Stimulated activated CD8-positive, alpha-beta memory T cell treated with anti-CD3 and anti-CD28 coated beads, Interleukin-15, amount 100 ng/mL, for 1 hour (primary cell): ENCODE results near the gene CLMP.
"Not testable (repeated sequence)": the region's sequence is repeated elsewhere in the genome, so short reads cannot be mapped to it uniquely, and the experiment has no call there.

ENCODE experiments used
- DNase-seq: peaks from one replicate; pipeline ENCODE4 v3.0.0-alpha.2; 2020; ENCODE audit warnings: low read depth

The CLMP gene

DNA sequence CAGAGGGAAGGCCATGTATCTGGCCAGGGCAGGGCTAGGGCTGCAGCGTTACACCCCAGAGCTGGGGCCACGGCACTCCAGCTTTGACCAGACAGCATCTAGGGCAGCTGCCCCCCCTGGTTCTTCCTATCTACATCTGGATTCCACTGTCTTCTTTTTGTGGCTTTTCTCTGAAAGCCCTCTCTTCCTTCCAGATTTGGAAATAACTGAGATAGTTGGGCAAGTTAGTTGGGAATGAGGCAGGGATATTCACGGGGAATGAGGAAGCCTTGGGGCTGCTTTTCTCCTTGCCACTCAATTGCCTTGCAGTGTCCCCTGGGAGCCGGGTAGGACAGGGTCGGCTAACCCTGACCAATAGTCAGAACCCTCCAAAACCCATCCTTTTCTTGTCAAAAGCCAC, 26.8 kb downstream of the CLMP start:
- no peak for DNase-seq

DNA sequence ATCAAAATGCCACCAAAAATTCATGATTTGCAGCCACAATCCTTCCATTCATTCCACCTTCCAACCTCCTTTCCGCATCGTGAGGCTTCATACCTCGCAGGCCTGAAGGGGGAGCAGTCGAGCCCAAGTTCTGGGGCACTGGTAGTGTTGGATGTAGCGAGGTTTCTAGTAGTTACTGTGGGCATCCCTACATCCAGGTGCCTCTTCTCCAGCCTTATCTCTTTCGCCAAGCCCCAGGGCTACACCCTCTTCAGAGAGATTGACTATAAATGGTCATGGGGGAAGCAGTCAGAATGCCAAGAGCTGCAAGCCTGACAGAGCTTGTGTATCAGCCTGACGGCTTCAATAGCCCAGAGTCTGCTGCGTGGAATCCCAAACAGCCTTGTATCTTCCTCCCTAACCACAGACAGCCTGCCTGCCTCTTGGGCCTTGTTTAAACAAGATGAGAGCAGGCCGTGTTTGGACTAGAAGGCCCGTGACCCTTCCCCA, 28.9 kb downstream of the CLMP start:
- no peak for DNase-seq

DNA sequence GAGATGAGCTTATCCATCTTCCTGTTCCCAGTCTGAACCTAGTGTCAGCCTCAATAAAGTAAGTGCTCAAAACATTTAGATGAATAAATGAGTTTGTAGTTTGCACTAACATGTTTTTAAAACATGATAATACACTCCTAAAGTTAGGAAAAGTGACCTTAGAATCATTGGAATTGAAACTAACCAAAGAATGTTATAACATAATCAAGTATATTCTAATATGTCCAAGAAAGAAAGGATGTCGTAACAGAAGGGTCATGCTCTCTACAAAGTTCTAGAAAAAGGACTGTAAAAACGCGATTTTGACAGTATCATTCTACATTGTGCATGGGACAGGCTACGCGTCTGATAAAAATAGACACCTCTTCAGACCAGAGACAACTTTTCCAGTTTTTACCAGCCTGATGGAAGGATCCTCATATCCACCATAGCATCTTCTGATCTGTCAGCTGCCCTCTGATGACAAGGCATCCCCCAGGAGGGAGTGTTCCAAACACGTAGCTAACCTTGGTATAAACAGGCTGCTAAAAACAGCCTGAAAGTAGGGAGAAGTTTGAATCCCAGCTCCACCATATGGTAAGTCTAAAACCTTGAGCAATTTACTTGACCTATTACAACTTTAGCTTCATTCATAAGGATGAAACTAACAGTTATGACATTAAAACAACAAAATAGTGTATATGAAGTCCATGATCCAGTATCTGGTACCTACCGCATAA, 30.2 kb downstream of the CLMP start:
- no peak for DNase-seq

DNA sequence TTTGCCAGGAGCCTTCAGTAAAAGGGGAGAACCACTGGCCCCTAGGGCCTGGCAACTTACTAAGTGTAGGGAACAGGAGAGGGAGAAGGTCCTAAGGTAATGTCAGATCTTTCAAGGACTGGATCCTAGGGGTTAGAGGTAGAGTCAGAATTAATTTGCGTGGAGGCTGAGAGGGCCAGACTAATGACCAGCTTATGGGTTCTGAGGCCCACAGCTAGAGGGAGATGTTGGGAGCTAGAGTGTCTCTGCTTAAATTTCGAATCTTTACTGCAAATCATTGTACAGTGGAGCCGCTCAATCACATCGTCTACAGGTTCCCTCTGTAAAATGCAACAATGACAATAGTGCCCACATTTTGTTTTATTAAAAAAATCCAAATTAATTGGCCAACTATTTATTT, 31.4 kb downstream of the CLMP start:
- DNase-seq = no peak

DNA sequence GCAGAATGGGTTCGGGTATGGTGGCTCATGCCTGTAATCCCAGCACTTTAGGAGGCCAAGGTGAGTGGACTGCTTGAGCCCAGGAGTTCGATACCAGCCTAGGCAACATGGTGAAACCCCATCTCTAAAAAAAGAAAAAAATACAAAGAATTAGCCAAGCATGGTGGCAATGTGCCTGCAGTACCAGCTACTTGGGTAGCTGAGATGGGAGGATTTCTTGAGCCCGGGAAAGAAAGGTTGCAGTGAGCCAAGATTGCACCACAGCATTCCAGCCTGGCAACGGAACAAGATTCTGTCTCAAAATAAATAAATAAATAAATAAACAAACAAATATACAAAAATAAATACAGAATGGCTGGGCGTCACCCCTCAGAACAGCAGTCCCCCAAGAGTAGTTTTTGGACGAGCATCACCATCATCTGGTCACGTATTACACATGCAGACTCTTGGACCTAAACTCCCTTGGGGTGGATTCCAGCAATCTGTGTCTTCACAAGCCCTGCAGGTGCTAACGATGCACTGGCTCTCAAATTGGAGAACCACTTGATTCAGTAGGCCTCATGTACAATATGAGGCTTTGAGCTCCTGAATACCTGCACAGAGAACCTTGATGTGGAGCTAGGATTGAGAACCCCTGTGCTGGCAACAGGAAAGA, 33.5 kb downstream of the CLMP start:
- DNase-seq = no peak

DNA sequence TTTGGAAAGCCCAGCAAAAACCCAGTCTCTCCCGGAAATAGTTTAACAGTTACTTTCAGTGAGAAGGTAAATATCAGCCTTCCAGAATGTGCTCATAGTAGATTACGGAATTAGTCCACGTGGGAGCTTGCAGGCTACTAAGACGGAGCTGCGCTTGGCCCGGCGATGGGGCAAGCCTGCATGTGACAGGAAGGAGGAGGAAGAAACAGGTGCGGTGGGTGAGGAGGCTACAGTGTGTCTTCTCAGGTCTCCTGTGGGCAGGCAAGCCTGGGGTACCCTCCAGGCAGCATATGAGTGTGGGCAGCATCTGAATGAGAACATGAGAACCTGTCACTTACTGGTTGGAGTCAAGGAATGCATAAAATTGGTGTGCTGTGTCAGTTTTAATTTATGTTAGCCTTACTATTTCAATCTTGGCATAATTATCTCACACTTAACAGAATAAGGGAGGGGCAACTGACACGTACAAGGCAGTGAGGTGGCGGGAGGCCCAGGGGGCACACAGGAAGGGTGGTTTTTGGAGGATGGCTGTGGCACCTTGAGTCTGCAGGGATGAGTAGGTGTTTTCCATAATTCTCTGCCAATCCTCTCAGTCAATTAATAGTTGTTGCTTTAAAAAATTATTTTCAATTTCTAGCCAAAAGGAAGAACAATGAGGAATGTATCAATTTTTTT, 35.7 kb downstream of the CLMP start:
- no peak for DNase-seq

DNA sequence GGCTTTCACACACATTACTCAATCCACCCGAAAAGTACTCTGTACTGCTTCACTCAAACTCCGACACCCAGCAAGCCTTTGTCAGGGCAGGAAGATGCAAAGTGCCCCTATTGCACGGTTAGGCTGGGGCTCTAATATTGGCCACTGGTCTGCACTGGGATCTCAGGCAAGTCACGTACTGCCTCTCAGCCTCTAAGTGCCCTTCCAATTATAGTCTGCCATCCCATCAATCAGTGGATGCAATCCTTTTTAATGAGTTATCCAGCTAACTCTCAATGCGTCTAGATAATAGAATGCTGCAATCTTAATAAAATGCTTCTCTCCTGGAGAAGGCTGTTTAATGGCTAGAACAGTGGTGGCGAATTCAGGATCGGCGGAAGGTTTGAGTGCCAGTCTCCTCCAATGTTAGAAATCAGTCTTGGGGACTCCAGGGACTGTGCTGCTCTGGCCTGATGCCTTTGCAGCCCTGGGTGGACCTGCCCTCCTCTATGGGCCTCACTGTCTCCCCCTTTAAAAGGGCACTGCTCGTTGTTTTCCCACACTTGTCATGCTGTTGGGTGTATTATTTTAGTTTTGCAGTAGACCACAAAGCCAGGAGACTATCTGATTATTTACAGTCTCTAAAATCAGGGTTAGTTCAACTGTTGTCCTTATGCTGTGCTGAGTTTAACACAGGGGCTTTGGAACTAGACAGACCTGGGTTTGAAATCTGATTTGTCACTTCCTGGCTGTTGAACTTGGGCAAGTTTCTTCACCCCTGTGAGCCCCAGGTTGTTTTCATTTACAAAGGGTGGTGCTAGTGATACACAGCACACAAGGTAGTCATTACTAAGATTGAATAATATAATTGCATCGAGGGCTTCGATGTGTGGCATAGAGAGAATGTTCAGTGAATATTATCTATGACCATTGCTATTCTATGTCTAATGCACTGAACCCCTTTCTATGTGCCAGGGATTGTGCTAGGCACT, 36.7 kb downstream of the CLMP start:
- DNase-seq = no peak

DNA sequence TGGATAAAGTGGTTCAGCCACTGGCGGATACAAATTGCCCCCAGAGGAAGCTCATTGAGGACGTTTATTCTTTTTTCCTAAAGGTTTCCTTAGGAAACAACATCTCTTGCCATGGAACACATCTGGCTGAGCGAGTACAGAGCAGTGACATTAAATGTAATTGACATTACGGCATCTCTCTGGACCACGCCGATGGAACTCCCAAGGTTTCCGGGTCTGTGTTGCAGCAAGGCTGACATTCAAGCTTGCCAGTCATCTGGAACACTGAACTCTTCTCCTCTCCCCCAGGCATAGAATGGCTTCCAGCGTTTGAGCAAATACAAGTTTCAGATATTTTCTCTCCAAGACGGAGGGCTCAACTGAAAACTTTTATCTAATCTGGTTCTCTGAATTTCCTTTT, 42.1 kb downstream of the CLMP start:
- no peak for DNase-seq

DNA sequence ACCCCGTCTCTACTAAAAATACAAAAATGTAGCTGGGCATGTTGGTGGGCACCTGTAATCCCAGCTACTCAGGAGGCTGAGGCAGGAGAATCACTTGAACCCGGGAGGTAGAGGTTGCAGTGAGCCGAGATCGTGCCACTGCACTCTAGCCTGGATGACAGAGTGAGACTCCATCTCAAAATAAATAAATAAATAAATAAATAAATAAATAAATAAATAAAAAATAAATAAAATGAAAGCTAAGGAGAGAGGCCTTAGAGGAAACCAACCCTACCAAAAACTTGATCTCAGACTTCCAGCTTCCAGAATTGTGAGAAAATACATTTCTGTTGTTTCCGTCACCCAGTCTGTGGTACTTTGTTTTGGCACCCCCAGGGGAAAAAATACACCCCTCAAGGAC, 42.7 kb downstream of the CLMP start:
- DNase-seq = not testable (repeated sequence)

DNA sequence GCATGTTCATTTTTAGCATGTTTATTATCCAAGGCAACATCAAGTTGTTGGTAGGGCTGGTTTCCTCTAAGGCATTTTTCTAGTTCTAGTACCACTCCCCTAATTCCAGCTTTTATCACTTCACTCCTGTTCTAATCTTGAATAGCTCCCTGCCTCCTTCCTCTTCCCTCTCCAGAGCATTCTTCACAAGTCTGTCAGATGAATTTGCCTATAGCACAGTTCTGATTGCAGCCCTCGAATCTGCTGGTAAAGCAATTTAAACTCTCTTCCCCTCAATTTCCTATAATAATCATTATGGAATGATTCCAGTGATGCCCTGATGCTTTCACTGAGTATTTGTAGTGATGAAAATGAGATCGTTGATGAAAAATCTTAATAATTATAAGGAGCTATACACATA, 43.3 kb downstream of the CLMP start:
- DNase-seq = no peak

DNA sequence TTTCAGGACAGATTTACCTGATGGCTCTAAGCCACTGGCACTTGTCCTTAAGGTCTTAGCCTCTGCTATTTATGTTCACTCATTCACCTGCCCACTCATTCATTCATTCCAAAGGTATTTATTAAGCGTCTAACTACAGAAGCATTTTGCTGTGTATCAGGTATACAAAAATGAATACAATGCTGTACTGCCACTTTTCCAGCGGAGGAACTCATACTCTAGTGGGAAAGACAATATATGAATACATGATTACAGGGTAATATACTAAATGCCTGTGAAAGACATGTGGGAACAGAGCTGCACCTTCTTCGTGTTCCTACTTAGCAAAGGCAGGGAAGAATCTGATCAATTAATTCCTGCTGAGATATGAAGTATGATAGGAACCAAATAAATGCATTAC, 43.7 kb downstream of the CLMP start:
- DNase-seq = no peak

DNA sequence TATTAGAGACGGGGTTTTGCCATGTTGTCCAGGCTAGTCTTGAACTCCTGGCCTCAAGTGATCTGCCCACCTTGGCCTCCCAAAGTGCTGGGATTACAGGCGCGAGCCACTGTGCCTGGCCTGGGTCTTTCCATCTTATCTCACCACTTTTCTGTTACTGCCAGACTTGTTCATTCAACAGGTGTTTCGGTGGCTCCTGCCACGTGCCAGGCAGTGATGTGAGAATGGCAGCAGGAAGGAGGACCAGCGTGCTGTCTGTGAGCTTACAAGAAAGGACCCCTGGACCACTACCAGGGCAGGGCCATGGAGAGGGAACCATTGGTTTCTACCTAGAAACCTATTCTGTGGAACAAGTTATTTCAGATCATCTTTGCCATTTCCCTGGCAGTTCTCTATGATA, 44.2 kb downstream of the CLMP start:
- no peak for DNase-seq

DNA sequence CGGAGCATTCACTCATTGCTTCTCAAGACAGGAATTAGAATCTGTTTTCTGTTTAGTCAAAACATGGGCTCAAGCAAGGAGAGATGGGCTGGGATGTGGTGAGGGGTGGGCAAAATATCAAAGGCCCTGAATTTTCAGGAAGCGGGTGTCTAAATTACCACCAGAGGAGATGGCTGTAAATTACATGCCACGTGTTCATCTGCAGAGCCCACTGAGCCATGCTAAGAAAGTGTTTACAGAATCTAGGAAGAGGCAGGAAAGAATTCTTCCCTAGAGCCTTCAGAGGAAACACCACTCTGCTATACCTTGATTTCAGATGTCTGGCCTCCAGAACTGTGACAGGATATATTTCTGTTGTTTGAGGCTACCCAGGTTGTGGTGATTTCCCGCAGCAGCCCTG, 46.1 kb downstream of the CLMP start:
- DNase-seq = no peak

DNA sequence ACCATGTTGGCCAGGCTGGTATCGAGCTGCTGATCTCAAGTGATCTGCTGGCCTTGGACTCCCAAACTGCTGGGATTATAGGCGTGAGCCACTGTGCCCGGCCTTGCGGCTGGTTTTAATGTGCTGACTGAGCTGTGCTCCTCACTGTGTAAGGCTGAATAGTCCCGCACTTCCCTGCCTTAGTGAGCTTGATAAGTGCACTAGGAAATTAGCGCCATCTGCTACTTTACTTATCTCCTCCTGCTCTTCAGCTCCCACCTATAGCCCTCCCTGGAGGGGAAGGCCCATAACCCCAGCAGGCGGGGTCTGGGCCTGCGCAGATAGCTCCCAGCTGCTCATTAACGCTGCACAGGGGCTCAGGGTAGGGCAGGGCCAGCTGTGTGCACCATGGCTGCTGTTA, 49.4 kb downstream of the CLMP start:
- DNase-seq = no peak

DNA sequence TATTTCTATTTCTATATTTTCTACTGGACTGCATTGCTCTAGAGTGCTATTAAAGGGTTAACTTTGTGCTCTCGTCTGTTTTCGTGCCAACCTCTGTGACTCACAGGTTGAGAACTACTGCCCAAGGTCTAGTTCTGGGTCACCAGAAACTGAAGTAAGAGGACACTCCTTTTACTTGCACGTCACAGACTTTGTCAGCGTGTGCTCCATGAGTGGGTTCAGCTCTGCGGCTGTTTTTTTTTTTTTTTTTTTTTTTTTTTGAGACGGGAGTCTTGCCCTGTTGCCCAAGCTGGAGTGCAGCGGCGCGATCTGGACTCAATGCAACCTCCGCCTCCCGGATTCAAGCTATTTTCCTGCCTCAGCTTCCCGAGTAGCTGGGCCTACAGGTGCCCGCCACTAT, 49.8 kb downstream of the CLMP start:
- DNase-seq = no peak

DNA sequence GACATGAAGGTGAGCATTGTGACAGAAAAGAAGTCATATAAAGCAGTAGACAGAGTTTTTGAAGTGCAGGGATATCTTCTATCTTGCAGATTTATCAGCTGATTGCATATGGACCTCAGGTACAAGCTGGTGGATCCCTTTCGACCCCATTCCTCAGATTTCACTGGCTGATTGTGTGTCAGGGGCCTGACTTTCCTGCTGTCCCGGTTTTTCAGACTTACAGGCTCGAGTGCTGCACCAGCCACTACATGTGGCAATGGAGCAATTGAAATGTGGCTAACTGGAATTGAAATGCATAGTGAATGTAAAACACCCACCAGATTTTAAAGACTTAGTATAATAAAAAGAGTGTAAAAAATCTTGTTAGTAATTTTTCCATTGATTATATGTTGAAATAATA, 50.3 kb downstream of the CLMP start:
- DNase-seq = no peak

DNA sequence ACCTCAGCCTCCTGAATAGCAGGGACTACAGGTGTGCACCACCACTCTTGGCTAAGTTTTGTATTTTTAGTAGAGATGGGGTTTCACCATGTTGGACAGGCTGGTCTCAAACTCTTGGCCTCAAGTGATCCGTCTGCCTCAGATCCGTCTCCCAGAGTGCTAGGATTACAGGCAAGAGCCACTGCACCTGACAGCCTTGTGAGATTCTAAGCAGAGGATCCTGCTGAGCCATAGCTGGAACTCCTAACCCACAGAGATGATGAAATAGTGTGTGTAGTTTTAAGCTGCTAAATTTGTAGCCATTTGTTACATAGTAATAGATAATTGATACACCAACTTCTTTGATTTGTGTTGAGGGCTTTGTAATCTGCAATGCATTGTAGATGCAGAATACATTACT, 51.1 kb downstream of the CLMP start:
- DNase-seq = no peak

DNA sequence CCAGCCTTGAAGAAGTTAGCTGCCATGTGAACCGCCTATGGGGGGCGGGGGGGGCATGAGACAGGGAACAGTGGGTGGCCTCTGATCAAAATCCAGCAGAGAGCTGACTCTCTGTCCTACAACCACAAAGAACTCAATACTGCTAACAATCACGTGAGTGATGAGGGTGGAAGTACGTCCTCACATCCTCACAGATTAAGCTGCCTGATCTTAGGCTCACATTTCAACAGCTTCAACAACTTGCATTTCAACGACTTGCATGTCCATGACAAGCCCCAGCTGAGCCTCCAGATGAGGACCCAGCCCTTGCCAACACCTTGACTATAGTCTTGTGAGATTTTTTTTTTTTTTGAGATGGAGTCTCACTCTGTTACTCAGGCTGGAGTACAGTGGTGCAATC, 51.6 kb downstream of the CLMP start:
- DNase-seq = no peak

DNA sequence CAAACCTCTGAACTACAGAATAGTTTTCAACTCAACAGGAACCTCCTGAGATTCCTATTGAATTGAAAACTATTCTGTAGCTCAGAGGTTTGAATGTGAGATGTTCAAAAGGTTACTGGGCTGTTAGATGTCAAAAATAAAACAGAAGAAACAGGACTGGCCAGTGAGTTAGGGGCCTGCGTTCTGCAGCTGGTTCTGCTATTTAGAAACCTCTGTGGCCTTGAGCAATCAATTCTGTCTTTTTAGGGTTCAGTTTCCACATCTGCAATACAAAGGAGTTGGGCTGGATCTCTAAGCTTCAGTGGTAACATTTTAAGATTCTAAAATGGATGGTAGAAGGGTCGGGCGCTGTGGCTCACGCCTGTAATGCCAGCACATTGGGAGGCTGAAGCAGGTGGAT, 55.8 kb downstream of the CLMP start:
- no peak for DNase-seq

DNA sequence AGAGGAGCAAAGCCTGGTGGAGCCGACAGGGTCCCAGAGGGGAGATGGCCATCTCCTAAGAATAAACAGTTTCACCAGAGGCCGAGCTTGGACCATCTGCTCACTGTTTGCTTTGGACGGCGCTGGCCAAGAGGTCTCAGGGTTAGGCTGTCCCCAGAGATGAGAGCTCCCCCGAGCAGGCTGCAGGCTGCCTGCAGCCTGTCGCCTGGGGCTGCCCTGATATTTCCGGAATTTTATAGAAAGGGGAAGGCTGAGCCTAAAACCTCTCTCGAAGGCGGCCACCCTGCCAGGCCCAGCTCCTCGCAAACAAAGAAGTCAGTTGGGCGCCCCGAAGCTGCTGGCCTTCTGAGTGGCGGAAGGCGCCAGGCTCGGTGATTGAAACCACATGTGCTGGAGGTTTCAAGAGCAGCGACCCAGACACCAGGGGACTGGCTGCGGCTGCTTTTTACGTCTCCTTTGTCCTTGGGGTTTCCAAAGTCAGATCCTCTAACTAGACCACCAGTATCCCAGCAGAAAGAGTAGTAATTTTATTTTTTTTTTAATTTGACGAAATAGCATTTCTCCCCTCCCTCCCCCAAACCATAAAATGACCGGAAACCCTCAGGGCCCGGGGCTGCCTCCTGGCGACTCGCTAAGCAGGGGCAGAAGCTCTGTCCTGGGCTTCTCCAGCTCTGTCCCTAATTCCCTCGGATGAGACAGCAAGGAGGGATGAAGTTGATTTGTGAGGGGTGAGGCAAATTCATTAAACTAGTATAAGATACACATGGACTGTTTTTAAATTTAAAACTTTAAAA, 57.4 kb downstream of the CLMP start:
- no peak for DNase-seq

DNA sequence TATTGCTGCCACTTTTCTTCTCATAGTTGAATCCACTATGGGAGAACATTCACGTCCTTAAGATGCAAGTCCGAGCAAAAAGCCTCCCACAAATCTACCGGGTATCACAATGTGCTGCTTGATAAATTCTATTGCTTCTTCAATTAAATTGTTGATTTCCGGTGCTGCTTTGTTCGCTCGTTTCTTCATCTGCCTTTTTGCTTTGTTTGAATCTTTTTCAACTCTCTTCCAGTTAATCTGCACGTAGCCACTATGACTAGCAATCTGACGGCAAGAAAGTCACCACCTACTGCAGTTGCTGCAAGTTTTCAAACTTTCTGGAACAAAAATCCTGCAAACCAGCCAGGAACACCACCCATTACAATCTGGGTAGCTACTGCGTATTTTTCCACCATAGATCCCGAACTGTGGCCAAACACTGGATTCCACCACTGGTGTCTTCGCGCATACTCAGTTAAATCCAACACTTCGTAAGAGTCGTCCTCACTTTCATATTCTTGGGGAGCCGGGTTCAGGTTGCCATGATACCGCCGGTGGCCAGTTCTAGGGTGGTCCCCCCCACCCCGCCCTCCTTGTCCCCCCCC, 59.1 kb downstream of the CLMP start:
- no peak for DNase-seq
